Peyer's patch (tissue), 4 donors: Measurements from ENCODE around the gene RNF180.

Source experiments
- POLR2A ChIP-seq, 2 donors: fragments of 450-650 bp; IDR thresholded peaks; one replicate each; pipeline ENCODE4 v1.5.1; 2017; ENCODE audit warnings: antibody characterized with exemption in 2 of 2, mild to moderate bottlenecking in 2 of 2, moderate library complexity in 2 of 2
- TF ChIP-seq, protein P1 (sequence below), 6 experiments: fragments of 450-650 bp in 4 of 6; fragments of 200-600 bp in 2 of 6; sonication (generic) in 1 of 6; IDR thresholded peaks; one replicate each; pipeline ENCODE4 v1.5.1; 2017 to 2019; ENCODE audit warnings: antibody characterized with exemption in 6 of 6, mild to moderate bottlenecking in 3 of 6, moderate library complexity in 1 of 6

DNA sequence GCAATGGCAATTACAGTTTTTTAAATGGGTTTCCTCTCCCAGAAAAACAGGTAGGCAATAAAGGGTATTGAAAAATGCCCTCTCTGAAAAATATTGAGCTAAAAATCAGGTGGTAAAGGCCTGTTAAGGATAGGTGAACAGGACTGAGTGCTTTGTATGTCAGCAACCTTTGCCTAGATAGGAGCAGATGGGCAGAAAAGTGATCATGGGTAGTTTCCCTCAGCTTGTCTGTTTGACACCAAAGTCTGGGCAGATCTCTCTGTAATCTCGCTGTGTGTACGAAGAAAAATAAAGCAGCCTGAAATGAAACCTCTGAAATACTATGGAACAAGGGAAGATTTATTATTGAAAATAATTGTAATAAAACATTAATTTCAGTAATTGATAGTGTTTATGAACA, 15.8 kb downstream of the RNF180 start:
- TF ChIP-seq, protein P1, sequence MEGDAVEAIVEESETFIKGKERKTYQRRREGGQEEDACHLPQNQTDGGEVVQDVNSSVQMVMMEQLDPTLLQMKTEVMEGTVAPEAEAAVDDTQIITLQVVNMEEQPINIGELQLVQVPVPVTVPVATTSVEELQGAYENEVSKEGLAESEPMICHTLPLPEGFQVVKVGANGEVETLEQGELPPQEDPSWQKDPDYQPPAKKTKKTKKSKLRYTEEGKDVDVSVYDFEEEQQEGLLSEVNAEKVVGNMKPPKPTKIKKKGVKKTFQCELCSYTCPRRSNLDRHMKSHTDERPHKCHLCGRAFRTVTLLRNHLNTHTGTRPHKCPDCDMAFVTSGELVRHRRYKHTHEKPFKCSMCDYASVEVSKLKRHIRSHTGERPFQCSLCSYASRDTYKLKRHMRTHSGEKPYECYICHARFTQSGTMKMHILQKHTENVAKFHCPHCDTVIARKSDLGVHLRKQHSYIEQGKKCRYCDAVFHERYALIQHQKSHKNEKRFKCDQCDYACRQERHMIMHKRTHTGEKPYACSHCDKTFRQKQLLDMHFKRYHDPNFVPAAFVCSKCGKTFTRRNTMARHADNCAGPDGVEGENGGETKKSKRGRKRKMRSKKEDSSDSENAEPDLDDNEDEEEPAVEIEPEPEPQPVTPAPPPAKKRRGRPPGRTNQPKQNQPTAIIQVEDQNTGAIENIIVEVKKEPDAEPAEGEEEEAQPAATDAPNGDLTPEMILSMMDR (IDR thresholded peaks at IDR 0.05), result no peak
- TF ChIP-seq POLR2A (IDR thresholded peaks at IDR 0.05), result no peak
